Effector CD8-positive, alpha-beta T cell (primary cell): ENCODE measurements around the gene ROBO2.
"Not testable (repeated sequence)": the region's sequence is repeated elsewhere in the genome, so short reads cannot be mapped to it uniquely, and the experiment has no call there.

Source experiments
- DNase-seq: peaks from one replicate; lab custom pipeline; 2025; lab: John Stamatoyannopoulos, UW

ROBO2 gene

GRCh38 chr3:77338195-77338594, 298.3 kb downstream of the ROBO2 start:
- DNase-seq = no peak

- no peak for DNase-seq
Measured at GRCh38 chr3:77342027-77342426, 302.1 kb downstream of the ROBO2 start.

- no peak for DNase-seq
Measured at GRCh38 chr3:77342688-77343087, 302.8 kb downstream of the ROBO2 start.

GRCh38 chr3:77345009-77345408, 305.1 kb downstream of the ROBO2 start:
- no peak for DNase-seq

GRCh38 chr3:77348244-77348855, 308.5 kb downstream of the ROBO2 start:
- no peak for DNase-seq

- DNase-seq = no peak
Measured at GRCh38 chr3:77354958-77355357, 315.1 kb downstream of the ROBO2 start.

- DNase-seq = no peak
Measured at GRCh38 chr3:77362936-77363335, 323.0 kb downstream of the ROBO2 start.

- DNase-seq = no peak
Measured at GRCh38 chr3:77365152-77365551, 325.3 kb downstream of the ROBO2 start.

- no peak for DNase-seq
Measured at GRCh38 chr3:77370413-77370812, 330.5 kb downstream of the ROBO2 start.

GRCh38 chr3:77372018-77372417, 332.1 kb downstream of the ROBO2 start:
- no peak for DNase-seq

- no peak for DNase-seq
Measured at GRCh38 chr3:77372634-77373346, 332.9 kb downstream of the ROBO2 start.

GRCh38 chr3:77373619-77374018, 333.7 kb downstream of the ROBO2 start:
- no peak for DNase-seq

- DNase-seq = no peak
Measured at GRCh38 chr3:77376511-77376910, 336.6 kb downstream of the ROBO2 start.

GRCh38 chr3:77377717-77378116, 337.8 kb downstream of the ROBO2 start:
- DNase-seq = no peak

- DNase-seq = no peak
Measured at GRCh38 chr3:77380136-77380535, 340.2 kb downstream of the ROBO2 start.

- no peak for DNase-seq
Measured at GRCh38 chr3:77381431-77381830, 341.5 kb downstream of the ROBO2 start.

GRCh38 chr3:77392181-77392580, 352.3 kb downstream of the ROBO2 start:
- DNase-seq = no peak

GRCh38 chr3:77394046-77394445, 354.1 kb downstream of the ROBO2 start:
- DNase-seq = no peak

- no peak for DNase-seq
Measured at GRCh38 chr3:77404871-77405270, 365.0 kb downstream of the ROBO2 start.

GRCh38 chr3:77407441-77407840, 367.5 kb downstream of the ROBO2 start:
- DNase-seq = no peak

- not testable (repeated sequence) for DNase-seq
Measured at GRCh38 chr3:77410334-77410733, 370.4 kb downstream of the ROBO2 start.

- no peak for DNase-seq
Measured at GRCh38 chr3:77411334-77411733, 371.4 kb downstream of the ROBO2 start.

GRCh38 chr3:77412021-77412438, 372.1 kb downstream of the ROBO2 start:
- DNase-seq = no peak

GRCh38 chr3:77412584-77412983, 372.7 kb downstream of the ROBO2 start:
- no peak for DNase-seq
